ENCODE results near the gene MLX.
"Not testable (repeated sequence)": the region's sequence is repeated elsewhere in the genome, so short reads cannot be mapped to it uniquely, and the experiment has no call there.

The MLX gene

GRCh38 chr17:42581744-42582270 lies 14.9 kb downstream of the MLX start:
- no peak for DNase-seq

GRCh38 chr17:42584880-42585279 lies 18.0 kb downstream of the MLX start:
- DNase-seq, result no peak

- DNase-seq, result no peak
These were observed 18.5 kb downstream of the MLX start for GRCh38 chr17:42585353-42585752.

- DNase-seq, result no peak
These were observed 19.8 kb downstream of the MLX start for GRCh38 chr17:42586514-42587230.

GRCh38 chr17:42590886-42591285 lies 24.0 kb downstream of the MLX start:
- DNase-seq, result no peak

GRCh38 chr17:42591411-42591810 lies 24.5 kb downstream of the MLX start:
- no peak for DNase-seq

- no peak for DNase-seq
These were observed 29.5 kb downstream of the MLX start for GRCh38 chr17:42596386-42596785.

- no peak for DNase-seq
These were observed 32.0 kb downstream of the MLX start for GRCh38 chr17:42598905-42599304.

GRCh38 chr17:42603318-42603717 lies 36.4 kb downstream of the MLX start:
- DNase-seq, result no peak

- DNase-seq, result no peak
These were observed 40.9 kb downstream of the MLX start for GRCh38 chr17:42607769-42608168.

- no peak for DNase-seq
These were observed 41.6 kb downstream of the MLX start for GRCh38 chr17:42608305-42609181.

GRCh38 chr17:42609182-42609813 lies 42.4 kb downstream of the MLX start, which contains the start of the genes RETREG3 and TUBG1:
Gene RETREG3, minus strand, starts transcription at chr17:42609374. Its CDS starts 50 bp downstream, at chr17:42609324.
Gene TUBG1, plus strand, starts transcription at chr17:42609683. Its CDS starts 55 bp downstream, at chr17:42609738.
- DNase-seq, result peak; percentile 96

- not testable (repeated sequence) for DNase-seq
These were observed 43.2 kb downstream of the MLX start for GRCh38 chr17:42609814-42610801.

- no peak for DNase-seq
These were observed 45.1 kb downstream of the MLX start for GRCh38 chr17:42612013-42612412.

GRCh38 chr17:42613699-42614295 lies 46.9 kb downstream of the MLX start:
- DNase-seq, result no peak

- DNase-seq, result no peak
These were observed 51.1 kb downstream of the MLX start for GRCh38 chr17:42617956-42618431.

- DNase-seq, result peak; percentile 8
These were observed 51.7 kb downstream of the MLX start for GRCh38 chr17:42618442-42619150.

GRCh38 chr17:42621987-42622386 lies 55.1 kb downstream of the MLX start:
- not testable (repeated sequence) for DNase-seq

Data from NCI-H748 treated with DMSO at 0.1 percent for 48 hours (cell line).